ENCODE data around the gene CAMK2B.

DNA sequence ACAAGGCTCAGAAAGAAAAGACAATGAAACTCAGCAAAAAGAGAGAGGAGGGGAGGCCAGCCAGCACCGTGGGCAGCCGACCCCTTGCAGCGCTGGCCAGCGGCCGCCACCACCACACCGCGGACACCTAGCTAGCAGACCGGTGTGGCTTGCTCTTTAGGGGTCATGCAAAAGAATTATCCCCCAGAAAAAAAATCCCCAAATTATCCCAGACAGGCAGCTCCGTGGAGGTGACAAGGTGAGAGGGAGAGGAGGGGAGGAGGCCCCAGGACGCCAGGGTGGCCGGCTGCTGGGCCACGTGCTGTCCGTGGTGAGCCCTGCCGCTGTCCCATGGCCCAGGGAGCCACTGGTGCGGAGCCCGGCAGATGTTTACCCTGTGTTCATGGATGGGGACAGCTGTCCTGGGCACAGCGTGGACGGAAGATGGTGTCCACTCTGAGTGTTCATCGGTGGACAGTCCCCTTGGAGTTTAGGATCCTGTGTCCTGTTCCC is 108.1 kb downstream of the CAMK2B start:
- TF ChIP-seq, protein P1, sequence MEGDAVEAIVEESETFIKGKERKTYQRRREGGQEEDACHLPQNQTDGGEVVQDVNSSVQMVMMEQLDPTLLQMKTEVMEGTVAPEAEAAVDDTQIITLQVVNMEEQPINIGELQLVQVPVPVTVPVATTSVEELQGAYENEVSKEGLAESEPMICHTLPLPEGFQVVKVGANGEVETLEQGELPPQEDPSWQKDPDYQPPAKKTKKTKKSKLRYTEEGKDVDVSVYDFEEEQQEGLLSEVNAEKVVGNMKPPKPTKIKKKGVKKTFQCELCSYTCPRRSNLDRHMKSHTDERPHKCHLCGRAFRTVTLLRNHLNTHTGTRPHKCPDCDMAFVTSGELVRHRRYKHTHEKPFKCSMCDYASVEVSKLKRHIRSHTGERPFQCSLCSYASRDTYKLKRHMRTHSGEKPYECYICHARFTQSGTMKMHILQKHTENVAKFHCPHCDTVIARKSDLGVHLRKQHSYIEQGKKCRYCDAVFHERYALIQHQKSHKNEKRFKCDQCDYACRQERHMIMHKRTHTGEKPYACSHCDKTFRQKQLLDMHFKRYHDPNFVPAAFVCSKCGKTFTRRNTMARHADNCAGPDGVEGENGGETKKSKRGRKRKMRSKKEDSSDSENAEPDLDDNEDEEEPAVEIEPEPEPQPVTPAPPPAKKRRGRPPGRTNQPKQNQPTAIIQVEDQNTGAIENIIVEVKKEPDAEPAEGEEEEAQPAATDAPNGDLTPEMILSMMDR (conservative IDR thresholded peaks at IDR 0.05; ENCODE audit: low read length), result no peak
- no peak for TF ChIP-seq EZH2phosphoT487 (IDR thresholded peaks at IDR 0.05; ENCODE audit: borderline replicate concordance)

All from Loucy (cell line).